GM19395 (cell line): ENCODE measurements around the gene AKAP7.
"Not testable (repeated sequence)": the region's sequence is repeated elsewhere in the genome, so short reads cannot be mapped to it uniquely, and the experiment has no call there.

Experiments
- ATAC-seq: cut with Tn5 transposase; IDR thresholded peaks from one replicate; pipeline ENCODE4 v1.9.1; 2021; ENCODE audit warnings: mild to moderate bottlenecking, moderate library complexity; ENCODE audit not compliant: unreplicated experiment

Gene AKAP7

GRCh38 chr6:131250936-131251335 is 115.7 kb downstream of the AKAP7 start:
- no peak for ATAC-seq

GRCh38 chr6:131251590-131252199 is 116.4 kb downstream of the AKAP7 start:
- no peak for ATAC-seq

- ATAC-seq, result no peak
These were observed 120.2 kb downstream of the AKAP7 start for GRCh38 chr6:131255434-131255833.

GRCh38 chr6:131255911-131256310 is 120.6 kb downstream of the AKAP7 start:
- no peak for ATAC-seq

GRCh38 chr6:131257104-131257503 is 121.8 kb downstream of the AKAP7 start:
- ATAC-seq, result no peak

GRCh38 chr6:131258010-131258652 is 122.9 kb downstream of the AKAP7 start:
- no peak for ATAC-seq

GRCh38 chr6:131258816-131259476 is 123.7 kb downstream of the AKAP7 start:
- no peak for ATAC-seq

GRCh38 chr6:131260960-131261359 is 125.7 kb downstream of the AKAP7 start:
- ATAC-seq, result not testable (repeated sequence)

- no peak for ATAC-seq
These were observed 126.8 kb downstream of the AKAP7 start for GRCh38 chr6:131262060-131262459.

- ATAC-seq, result no peak
These were observed 130.7 kb downstream of the AKAP7 start for GRCh38 chr6:131265939-131266338.

- ATAC-seq, result no peak
These were observed 133.0 kb downstream of the AKAP7 start for GRCh38 chr6:131268303-131268702.

- no peak for ATAC-seq
These were observed 134.5 kb downstream of the AKAP7 start for GRCh38 chr6:131269565-131270391.

- ATAC-seq, result no peak
These were observed 135.3 kb downstream of the AKAP7 start for GRCh38 chr6:131270534-131270933.

- ATAC-seq, result no peak
These were observed 140.0 kb downstream of the AKAP7 start for GRCh38 chr6:131275273-131275672.

- ATAC-seq, result no peak
These were observed 142.3 kb downstream of the AKAP7 start for GRCh38 chr6:131277591-131277990.

- ATAC-seq, result peak; percentile 77
These were observed 146.4 kb downstream of the AKAP7 start for GRCh38 chr6:131281471-131282270.

GRCh38 chr6:131282365-131282764 is 147.1 kb downstream of the AKAP7 start:
- ATAC-seq, result no peak

GRCh38 chr6:131283466-131284175 is 148.4 kb downstream of the AKAP7 start:
- ATAC-seq, result no peak

- ATAC-seq, result no peak
These were observed 150.3 kb downstream of the AKAP7 start for GRCh38 chr6:131285548-131285947.

- no peak for ATAC-seq
These were observed 151.3 kb downstream of the AKAP7 start for GRCh38 chr6:131286469-131287040.
